K562 (cell line): ENCODE data around the gene SLC2A4. TPM values are rescaled to one million over a fixed set of nuclear protein-coding genes. Genes with fewer than 3 reads are reported as not detected.

Experiments
- BCOR ChIP-seq: fragments of 450-650 bp; IDR thresholded peaks from 2 replicates; pipeline ENCODE4 v1.6.1; 2016
- C11orf30 ChIP-seq: fragments of 450-650 bp; IDR thresholded peaks from 2 replicates; pipeline ENCODE4 v1.6.1; 2016; ENCODE audit warnings: low read depth, mild to moderate bottlenecking
- CEBPG ChIP-seq, 3 experiments: fragments of 200-800 bp in 1 of 3; sonication (Bioruptor generic) in 1 of 3; sonication (generic) in 1 of 3; formaldehyde crosslinking in 1 of 3; IDR thresholded peaks in 2 of 3; conservative IDR thresholded peaks in 1 of 3; 2 replicates each; pipeline versions ENCODE4 v1.6.1 to v1.8.0; 2016 to 2022; ENCODE audit warnings: missing compliant biosample characterization in 2 of 3, missing genetic modification characterization in 2 of 3, mild to moderate bottlenecking in 1 of 3, missing genetic modification reagents in 1 of 3
- EP400 ChIP-seq: fragments of 450-650 bp; IDR thresholded peaks from 2 replicates; pipeline ENCODE4 v1.6.1; 2017; ENCODE audit warnings: antibody characterized with exemption, mild to moderate bottlenecking, moderate library complexity
- HNRNPK ChIP-seq: fragments of 200-400 bp; formaldehyde crosslinking; IDR thresholded peaks from one replicate; pipeline ENCODE4 v1.6.1; 2018; ENCODE audit warnings: mild to moderate bottlenecking, low read depth, low read length; ENCODE audit not compliant: poor library complexity, severe bottlenecking
- IFI16 ChIP-seq: fragments of 250-450 bp; sonication (Bioruptor Pico); IDR thresholded peaks from 2 replicates; pipeline ENCODE4 v2.1.2; 2022; ENCODE audit warnings: mild to moderate bottlenecking, inconsistent platforms
- MBD2 ChIP-seq: sonication (generic); IDR thresholded peaks from 2 replicates; pipeline ENCODE4 v1.6.1; 2016; ENCODE audit warnings: low read depth, borderline replicate concordance
- PRMT5 ChIP-seq: sonication (generic); formaldehyde crosslinking; IDR thresholded peaks from 2 replicates; pipeline ENCODE4 v1.5.0; 2020; ENCODE audit warnings: missing genetic modification reagents
- RNF2 ChIP-seq: sonication (generic); IDR thresholded peaks from 2 replicates; pipeline ENCODE4 v1.6.1; 2016
- SAP30 ChIP-seq: fragments of 200-600 bp; sonication (generic); IDR thresholded peaks from 2 replicates; pipeline ENCODE4 v1.6.1; 2012; ENCODE audit warnings: borderline replicate concordance, low read depth, mild to moderate bottlenecking, moderate library complexity, low read length, control low read depth, inconsistent platforms; ENCODE audit not compliant: insufficient read depth, poor library complexity, severe bottlenecking
- SFPQ ChIP-seq: fragments of 200-400 bp; formaldehyde crosslinking; IDR thresholded peaks from 2 replicates; pipeline ENCODE4 v1.6.1; 2017; ENCODE audit warnings: mild to moderate bottlenecking, low read depth, low read length, moderate library complexity
- SMARCA5 ChIP-seq: fragments of 450-650 bp; IDR thresholded peaks from 2 replicates; pipeline ENCODE4 v1.6.1; 2016
- SPI1 ChIP-seq: IDR thresholded peaks from 2 replicates; pipeline ENCODE4 v1.6.1; 2011; ENCODE audit warnings: low read depth, low read length, control low read depth, borderline replicate concordance
- STAT5B ChIP-seq: fragments of 250-450 bp; sonication (Bioruptor Pico); IDR thresholded peaks from 2 replicates; pipeline ENCODE4 v1.8.0; 2021; ENCODE audit warnings: mild to moderate bottlenecking, inconsistent platforms
- TAF1 ChIP-seq: IDR thresholded peaks from 2 replicates; pipeline ENCODE4 v1.6.1; 2011; ENCODE audit warnings: mild to moderate bottlenecking, low read length, moderate library complexity; ENCODE audit not compliant: insufficient read depth, control insufficient read depth, severe bottlenecking; ENCODE audit errors: extremely low read depth
- XRCC4 ChIP-seq: IDR thresholded peaks from one replicate; pipeline ENCODE4 v1.6.1; 2011; ENCODE audit not compliant: insufficient read depth, insufficient read length; ENCODE audit errors: extremely low read depth
- ZNF124 ChIP-seq: sonication (generic); formaldehyde crosslinking; IDR thresholded peaks from 2 replicates; pipeline ENCODE4 v1.8.1; 2022; ENCODE audit warnings: missing genetic modification reagents
- ZNF23 ChIP-seq: fragments of 250-450 bp; sonication (Bioruptor Pico); IDR thresholded peaks from 2 replicates; pipeline ENCODE4 v1.4.0; 2020; ENCODE audit warnings: mild to moderate bottlenecking
- ZNF561 ChIP-seq: fragments of 450-650 bp; formaldehyde crosslinking; conservative IDR thresholded peaks from 2 replicates; pipeline ENCODE4 v1.4.0; 2020; ENCODE audit warnings: mild to moderate bottlenecking, moderate library complexity
- ZNF583 ChIP-seq: fragments of 250-450 bp; sonication (Bioruptor Pico); IDR thresholded peaks from 2 replicates; pipeline ENCODE4 v1.4.0; 2020
- polyA plus RNA-seq, 8 experiments: library from polyadenylated mRNA; depleted of rRNA in 4 of 8; stranded (reverse) in 5 of 8; unstranded in 3 of 8; fragments of >200 nt; fragmentation: Nextera tagmentation in 2 of 8; fragmentation: Illumina TruSeq in 1 of 8; extraction: Ambion mirVana in 2 of 8; extraction: Trizol in 1 of 8; gene quantifications; 2 replicates each; pipeline versions ENCODE4 v1.2.1 to v1.2.3, GENCODE V29; 2011 to 2014; ENCODE audit warnings: inconsistent platforms in 1 of 8, missing spikeins in 1 of 8
- total RNA-seq, 7 experiments: library from RNA; depleted of rRNA in 6 of 7; stranded (reverse); fragments of >200 nt in 6 of 7; fragmentation: Illumina TruSeq in 2 of 7; extraction: Trizol in 2 of 7; gene quantifications; 2 replicates each; pipeline versions ENCODE4 v1.2.1 to v1.2.3, GENCODE V29; 2011 to 2021; ENCODE audit warnings: low replicate concordance in 1 of 7
- TF ChIP-seq, protein P1 (sequence below), 2 experiments: fragments of 450-650 bp; IDR thresholded peaks; 2 replicates each; pipeline ENCODE4 v1.6.1; 2016
- TF ChIP-seq, protein P2 (sequence below): sonication (generic); formaldehyde crosslinking; IDR thresholded peaks from 2 replicates; pipeline ENCODE4 v1.8.1; 2023; ENCODE audit warnings: mild to moderate bottlenecking, missing genetic modification reagents

The SLC2A4 gene
- total and polyA plus RNA-seq, 9 of the 15 experiments (the other 6 are each of a cell fraction or from before 2014, with no cell fraction given), result 0.74 to 3.5 (median 1.6) TPM

DNA sequence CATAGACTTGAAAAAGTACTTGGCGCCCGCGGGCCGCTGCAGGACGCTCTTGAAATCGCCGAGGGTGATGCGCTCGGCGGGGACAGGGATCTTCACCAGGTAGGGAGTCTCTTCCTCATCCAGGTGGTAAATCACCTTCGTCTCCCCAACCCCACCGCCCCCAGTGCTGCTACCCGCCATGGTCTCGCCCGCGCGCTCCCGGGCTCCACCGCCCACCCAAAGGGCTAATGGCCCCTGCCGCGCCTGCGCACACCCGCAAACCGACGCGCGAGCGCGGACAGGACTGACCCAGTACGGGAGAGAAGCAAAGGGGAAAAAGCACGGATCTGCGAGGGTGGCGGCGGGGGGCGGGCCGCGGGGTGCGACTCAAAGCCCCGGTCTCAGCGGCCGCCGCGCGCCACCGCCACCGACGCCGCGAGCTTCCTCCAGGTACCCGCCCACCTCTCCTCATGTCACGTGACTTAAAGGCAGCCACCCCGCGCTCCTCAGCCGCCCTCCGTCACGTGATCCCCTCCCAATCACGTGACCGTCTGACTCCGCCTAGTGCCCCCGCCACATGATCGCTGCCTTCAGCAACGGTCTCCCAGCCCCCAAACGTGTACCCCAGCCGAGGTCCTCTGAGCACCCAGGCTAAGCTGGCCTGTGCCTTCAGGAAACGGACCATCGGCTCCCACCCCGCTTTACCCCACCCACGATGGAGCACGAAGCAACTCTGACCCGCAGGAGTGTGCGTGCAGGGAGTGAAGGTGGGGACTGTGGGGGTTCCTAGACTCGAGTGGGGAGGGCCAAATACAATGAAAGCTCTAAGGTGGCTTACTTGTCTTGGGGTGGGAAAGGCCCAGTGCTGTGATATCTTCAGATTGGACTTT, 47.2 kb upstream of the SLC2A4 start, which contains the start of gene DVL2 (continued):
- TF ChIP-seq RNF2 (no peak), STAT5B (CRISPR knock-in tag) (no peak), ZNF583 (CRISPR knock-in tag) (peak; percentile 67; the same call in 1 of the 2 replicates), MBD2 (0 out of 2 replicates have a peak, but pooled peaks have one; percentile 21), IFI16 (CRISPR knock-in tag) (no peak), SAP30 (peak; percentile 47), ZNF124 (CRISPR knock-in tag) (no peak), CEBPG (CRISPR knock-in tag; IDR thresholded peaks at IDR 0.05) (no peak), CEBPG (tag; conservative IDR thresholded peaks at IDR 0.05 in 1 of 2, IDR thresholded peaks at IDR 0.05 in 1 of 2) (no peak), SPI1 (no peak), BCOR (no peak), HNRNPK (no peak), SMARCA5 (no peak), PRMT5 (CRISPR knock-in tag) (no peak), ZNF23 (CRISPR knock-in tag) (no peak), EP400 (peak; percentile 74; the same call in 1 of the 2 replicates), C11orf30 (peak; percentile 90), ZNF561 (CRISPR knock-in tag) (no peak), TAF1 (no peak), SFPQ (no peak), XRCC4 (no peak)
- TF ChIP-seq, protein P1, sequence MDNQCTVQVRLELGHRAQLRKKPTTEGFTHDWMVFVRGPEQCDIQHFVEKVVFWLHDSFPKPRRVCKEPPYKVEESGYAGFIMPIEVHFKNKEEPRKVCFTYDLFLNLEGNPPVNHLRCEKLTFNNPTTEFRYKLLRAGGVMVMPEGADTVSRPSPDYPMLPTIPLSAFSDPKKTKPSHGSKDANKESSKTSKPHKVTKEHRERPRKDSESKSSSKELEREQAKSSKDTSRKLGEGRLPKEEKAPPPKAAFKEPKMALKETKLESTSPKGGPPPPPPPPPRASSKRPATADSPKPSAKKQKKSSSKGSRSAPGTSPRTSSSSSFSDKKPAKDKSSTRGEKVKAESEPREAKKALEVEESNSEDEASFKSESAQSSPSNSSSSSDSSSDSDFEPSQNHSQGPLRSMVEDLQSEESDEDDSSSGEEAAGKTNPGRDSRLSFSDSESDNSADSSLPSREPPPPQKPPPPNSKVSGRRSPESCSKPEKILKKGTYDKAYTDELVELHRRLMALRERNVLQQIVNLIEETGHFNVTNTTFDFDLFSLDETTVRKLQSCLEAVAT (IDR thresholded peaks at IDR 0.05), result no peak
- TF ChIP-seq, protein P2, sequence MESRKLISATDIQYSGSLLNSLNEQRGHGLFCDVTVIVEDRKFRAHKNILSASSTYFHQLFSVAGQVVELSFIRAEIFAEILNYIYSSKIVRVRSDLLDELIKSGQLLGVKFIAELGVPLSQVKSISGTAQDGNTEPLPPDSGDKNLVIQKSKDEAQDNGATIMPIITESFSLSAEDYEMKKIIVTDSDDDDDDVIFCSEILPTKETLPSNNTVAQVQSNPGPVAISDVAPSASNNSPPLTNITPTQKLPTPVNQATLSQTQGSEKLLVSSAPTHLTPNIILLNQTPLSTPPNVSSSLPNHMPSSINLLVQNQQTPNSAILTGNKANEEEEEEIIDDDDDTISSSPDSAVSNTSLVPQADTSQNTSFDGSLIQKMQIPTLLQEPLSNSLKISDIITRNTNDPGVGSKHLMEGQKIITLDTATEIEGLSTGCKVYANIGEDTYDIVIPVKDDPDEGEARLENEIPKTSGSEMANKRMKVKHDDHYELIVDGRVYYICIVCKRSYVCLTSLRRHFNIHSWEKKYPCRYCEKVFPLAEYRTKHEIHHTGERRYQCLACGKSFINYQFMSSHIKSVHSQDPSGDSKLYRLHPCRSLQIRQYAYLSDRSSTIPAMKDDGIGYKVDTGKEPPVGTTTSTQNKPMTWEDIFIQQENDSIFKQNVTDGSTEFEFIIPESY (CRISPR knock-in tag), result no peak
